Left kidney (tissue), 8 donors: Measurements from ENCODE around the gene TMEM91. TPM values are rescaled to one million over a fixed set of nuclear protein-coding genes. Genes with fewer than 3 reads are reported as not detected.
"Not testable (repeated sequence)": the region's sequence is repeated elsewhere in the genome, so short reads cannot be mapped to it uniquely, and the experiment has no call there.

Experiments used
- DNase-seq: peaks from one replicate; pipeline ENCODE4 v3.0.0-alpha.2; 2013
- long read RNA-seq, 8 donors: transcript quantifications; one replicate each; lab custom pipeline, GENCODE V29; 2026
- polyA plus RNA-seq: library from polyadenylated mRNA; unstranded; fragments of 120-200 nt; gene quantifications from one replicate; pipeline ENCODE4 v1.2.1, GENCODE V29; 2013; ENCODE audit not compliant: insufficient read length

The TMEM91 gene
- polyA plus RNA-seq = 19.5 TPM
- long read RNA-seq, donor 1, partial matches to known transcripts = 0 of 5 reads
- long read RNA-seq, donor 1, other reads (novel, unspliced or antisense) = 0 of 5 reads
- long read RNA-seq, donor 2, partial matches to known transcripts = 7 of 13 reads
- long read RNA-seq, donor 2, other reads (novel, unspliced or antisense) = 0 of 13 reads
- long read RNA-seq, donor 3, partial matches to known transcripts = 16 of 28 reads
- long read RNA-seq, donor 3, other reads (novel, unspliced or antisense) = 10 of 28 reads
- long read RNA-seq, donor 4 = 0 reads
- long read RNA-seq, donor 5, partial matches to known transcripts = 6 of 10 reads
- long read RNA-seq, donor 5, other reads (novel, unspliced or antisense) = 0 of 10 reads
- long read RNA-seq, donor 6, partial matches to known transcripts = 9 of 11 reads
- long read RNA-seq, donor 6, other reads (novel, unspliced or antisense) = 0 of 11 reads
- long read RNA-seq, donor 7, partial matches to known transcripts = 0 of 5 reads
- long read RNA-seq, donor 7, other reads (novel, unspliced or antisense) = 0 of 5 reads
- long read RNA-seq, donor 8, partial matches to known transcripts = 7 of 11 reads
- long read RNA-seq, donor 8, other reads (novel, unspliced or antisense) = 0 of 11 reads

DNA sequence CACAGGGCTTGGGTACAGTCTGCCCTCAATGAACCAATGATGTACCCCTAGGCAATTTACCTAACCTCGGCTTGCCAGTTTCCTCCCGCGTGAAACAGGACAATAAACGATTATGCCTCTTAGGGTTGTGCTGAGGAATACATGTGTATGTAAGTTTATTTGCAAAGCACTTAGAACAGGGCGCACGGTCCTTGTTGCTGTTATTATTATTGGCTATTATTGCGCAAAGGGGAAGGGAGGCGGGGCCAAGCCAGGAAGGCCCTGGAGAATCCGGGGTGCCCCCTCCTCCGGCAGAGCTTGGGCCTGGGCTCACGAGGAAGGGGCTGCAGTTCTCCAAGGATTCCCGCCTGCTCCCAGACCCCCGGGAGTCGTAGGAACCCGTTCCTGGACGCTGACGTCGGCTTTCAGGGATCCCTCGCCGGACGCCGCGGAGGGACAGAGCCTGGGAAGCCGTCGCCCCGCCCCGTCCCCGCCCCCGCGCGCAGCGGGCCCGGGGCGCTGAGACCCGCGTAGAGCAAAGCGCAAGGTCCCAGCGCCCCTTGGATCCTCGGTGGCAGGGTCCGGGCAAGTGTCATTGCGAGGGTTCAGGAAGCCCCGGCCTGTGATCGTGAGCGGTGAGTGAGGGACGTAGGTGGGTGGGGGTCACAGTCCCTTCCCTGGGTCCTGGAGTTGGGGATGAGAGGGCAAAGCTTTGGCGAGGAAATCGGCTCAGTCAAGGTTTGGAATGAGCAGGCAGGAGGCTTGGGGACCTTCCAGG, at the start of gene TMEM91:
TSS of gene TMEM91 (plus strand) at position 293 of the 757 bp plus-strand sequence. CDS start 1,777 bp downstream, outside the sequence.
- DNase-seq = peak; percentile 54

DNA sequence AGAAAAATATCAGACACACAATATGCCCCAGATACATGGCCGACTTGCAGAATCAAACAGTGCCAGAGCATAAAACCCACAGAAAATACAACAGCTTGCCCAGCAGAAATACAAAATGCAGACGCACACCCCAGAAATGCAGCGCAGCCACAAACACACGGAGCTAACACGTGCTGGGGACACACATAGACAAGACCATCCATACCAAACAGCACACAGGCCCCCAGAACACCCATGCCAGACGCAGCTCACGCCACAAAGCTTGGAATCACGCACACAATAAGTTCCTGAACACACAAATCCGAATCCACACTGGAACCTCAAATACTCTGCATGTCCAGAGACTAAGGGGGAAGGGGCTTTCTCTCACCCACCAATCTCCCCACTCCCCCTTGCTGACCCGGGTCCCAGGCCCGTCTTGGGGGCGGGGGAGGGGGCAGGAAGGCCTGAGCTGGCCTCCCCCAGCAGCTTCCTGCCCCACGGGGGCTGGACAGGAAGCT, 49.2 kb upstream of the TMEM91 start:
- no peak for DNase-seq

DNA sequence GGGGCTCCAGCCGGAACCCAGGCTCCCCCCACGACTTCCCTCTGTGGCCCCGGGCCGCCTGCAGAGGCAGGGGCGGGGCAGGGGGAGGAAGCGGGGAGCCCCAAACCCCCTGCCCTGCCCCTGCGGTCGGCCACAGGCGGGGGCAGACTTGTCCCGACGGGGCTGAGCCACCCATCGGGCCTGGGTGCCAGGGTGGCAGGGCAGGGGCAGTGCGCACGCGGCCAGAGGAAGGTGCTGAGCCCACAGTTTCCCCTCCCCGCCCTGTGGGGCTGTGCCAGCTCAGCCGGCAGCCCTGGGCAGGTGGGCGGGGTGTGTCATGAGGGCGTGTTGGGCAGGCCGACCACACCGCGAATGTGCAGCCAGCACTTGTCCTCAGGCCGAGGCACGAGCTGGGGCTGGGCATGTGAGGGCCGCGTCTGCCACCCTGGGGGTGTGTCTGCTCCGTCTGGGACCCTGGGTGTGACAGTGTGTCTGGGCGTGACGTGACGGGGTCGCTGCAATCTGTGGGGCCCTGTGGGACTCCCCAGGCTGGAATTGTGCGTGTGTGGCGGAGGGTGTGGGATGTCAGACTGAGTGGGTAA, 48.7 kb upstream of the TMEM91 start:
- no peak for DNase-seq

DNA sequence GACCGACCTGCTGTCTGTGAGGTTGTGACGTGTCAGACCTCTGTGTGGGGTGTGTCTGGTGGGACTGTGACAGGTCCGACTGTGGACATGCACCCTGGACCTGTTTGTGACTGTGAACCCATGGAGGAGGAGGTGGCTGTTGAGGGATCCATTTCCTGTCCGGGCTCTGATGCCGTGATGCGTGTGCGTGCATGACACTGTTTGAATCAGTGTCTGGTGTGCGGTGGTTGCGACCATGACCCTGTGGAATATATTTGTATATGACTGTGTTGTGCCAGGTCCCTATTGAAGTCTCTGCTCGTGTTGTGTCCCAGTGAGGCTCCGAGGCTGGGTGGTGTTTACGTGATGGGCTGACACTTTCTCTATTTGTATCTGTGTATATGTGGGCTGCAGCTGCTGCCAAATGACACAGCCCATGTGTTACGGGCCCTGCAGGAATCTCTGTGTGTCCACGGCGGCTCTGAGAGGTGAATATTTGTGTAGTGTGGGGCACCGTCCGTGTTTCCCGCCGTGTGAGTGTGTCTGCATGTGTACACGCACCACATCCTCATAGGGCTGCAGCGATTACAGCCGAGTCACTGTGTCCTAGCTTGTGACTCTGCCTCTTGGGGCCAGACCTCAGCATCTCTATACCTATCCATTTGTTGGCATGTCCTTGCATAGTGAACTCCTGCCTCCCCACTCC, 48.0 kb upstream of the TMEM91 start:
- no peak for DNase-seq

DNA sequence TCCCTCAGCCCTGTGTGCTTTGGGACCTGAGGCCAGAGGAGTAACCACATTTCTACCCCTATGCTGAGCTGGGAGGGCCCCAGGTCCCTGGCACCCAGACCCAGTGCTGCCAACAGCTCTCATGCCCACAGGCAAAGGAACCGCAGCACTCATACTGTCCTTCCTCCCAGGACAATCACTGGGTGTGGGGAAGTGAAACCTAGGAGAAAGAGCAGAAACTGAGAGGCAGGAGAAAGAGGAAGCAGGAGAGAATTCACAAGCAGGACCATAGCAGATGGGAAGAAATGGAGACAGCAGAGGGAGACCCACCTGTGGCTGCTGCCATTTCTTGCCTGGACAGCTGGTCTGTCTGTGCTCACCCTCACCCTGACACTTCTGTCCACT, 47.5 kb upstream of the TMEM91 start:
- DNase-seq = no peak

DNA sequence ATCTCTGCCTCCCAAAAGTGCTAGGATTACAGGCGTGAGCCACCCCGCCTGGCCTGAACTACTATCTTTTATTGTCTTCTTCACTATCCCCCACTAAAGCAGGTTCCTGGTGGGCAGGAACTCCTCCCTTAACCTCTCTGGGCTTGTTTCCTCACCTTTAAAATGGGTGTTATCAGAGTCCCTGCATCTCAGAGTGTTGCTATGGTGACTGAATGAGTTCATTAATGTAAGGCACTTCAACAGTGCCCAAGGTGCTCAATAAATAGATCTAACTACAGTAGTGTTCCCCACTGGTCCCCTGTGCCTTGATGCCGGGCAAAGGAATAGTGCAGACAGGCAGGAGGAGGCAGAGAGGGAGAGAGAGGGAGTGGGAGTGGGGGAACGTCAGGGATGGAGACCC, 45.9 kb upstream of the TMEM91 start:
- DNase-seq = no peak

DNA sequence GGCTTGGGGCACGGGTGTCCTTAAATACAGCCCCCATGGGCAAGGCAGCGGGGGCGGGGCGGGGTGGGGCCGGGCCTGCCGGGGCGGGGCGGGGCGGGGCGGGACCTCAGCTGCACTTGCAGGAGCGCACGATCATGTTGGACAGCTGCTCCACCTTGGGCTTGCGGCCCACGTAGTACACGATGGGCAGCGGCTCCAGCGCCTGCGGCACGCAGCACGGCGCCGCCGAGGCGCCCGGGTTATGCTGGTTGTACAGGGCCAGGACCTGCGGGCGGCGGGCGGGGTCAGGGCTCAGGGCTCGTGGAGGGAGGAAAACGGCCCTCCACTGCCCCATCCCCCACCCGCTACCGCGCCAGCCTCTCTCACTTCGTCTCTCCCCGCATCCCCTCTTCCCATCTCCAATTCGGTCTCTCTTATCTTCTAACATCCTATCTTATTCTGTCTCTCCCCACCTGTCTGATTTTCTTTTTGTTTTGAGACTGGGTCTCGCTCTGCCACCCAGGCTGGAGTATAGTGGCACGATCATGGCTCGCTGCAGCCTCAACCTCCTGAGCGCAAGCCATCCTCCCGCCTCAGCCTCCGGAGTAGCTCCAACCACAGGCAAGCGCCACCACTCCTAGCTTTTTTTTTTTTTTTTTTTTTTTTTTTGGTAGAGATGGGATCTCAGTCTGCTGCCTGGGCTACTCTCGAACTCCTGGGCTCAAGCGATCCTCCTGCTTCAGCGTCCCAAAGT, 45.2 kb upstream of the TMEM91 start:
- DNase-seq = no peak

DNA sequence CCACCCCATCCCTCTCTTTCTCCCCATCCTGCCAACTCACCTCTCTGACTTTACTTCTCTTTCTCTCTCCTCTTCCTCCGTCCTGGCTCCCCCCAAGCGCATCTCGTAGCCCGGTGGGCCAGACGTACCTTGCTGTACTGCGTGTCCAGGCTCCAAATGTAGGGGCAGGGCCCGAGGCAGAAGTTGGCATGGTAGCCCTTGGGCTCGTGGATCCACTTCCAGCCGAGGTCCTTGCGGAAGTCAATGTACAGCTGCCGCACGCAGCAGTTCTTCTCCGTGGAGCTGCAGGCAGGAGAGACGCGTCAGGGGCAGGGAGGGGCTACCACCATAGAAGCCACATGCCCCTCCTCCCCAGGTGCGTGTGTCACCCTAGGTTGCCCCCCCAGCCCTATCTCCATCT, 44.3 kb upstream of the TMEM91 start:
- no peak for DNase-seq

DNA sequence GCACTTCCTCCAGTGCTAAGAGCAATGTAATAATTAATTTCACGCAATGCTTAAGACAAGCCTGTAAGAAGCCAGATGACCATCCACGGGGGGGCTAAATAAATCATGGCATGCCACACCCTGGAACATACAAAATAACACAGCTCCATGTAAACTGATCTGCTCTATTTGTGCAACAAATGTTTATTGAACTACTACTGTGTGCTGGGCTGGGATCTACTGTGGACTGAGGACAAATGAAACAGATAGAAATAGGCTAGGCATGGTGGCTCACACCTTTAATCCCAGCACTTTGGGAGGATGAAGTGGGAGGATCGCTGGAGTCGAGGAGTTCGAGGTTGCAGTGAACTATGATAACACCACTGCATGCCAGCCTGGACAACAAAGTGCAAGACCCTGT, 43.9 kb upstream of the TMEM91 start:
- DNase-seq = no peak

DNA sequence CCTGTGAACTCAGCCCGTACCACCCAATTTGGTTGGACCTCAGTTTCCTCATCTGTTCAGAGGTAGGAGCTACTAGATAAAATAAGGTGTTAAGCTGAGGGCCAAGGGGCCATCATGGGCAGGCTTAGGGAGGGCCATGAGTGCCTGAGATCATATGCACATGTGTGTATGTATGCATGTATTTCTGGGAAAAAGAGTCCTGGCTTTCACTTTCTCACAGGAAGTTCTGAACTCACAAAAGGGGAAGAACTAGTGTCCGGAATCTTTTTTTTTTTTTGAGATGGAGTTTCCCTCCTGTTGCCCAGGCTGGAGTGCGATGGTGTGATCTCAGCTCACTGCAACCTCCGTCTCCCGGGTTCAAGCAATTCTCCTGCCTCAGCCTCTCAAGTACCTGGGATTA, 41.5 kb upstream of the TMEM91 start:
- no peak for DNase-seq

DNA sequence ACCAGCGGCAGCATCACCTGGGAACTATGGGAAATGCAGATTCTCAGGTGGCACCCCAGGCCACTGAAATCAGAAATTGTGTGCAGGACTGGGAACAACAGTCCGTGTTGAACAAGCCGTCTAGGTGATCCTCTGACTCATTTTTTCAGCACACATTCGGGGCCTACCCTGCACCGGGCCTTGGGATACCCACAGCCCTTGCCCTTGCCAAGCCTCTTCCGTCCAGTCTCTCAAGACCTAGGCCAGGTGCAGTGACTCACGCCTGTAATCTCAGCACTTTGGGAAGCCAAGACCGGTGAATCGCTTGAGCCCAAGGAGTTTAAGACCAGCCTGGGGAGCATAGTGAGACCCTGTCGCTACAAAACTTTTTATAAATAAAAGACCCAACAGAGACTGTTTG, 40.9 kb upstream of the TMEM91 start:
- no peak for DNase-seq

DNA sequence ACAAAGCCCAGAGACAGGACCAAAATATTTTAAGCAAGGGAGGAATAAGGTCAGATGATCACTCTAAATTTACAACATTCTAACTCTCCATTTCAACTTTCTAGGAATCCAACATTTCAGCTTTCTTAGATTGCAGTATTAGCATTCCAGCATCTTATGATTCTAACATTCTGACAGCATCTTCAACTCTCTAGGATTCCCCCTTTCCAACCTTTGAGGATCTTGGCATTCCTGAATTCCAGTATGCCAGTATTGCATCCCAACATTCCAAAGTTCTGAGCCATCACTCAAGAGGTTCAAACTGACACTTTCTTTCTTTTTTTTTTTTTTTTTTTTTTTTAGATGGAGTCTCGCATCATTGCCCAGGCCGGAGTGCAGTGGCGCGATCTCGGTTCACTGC, 36.4 kb upstream of the TMEM91 start:
- no peak for DNase-seq

DNA sequence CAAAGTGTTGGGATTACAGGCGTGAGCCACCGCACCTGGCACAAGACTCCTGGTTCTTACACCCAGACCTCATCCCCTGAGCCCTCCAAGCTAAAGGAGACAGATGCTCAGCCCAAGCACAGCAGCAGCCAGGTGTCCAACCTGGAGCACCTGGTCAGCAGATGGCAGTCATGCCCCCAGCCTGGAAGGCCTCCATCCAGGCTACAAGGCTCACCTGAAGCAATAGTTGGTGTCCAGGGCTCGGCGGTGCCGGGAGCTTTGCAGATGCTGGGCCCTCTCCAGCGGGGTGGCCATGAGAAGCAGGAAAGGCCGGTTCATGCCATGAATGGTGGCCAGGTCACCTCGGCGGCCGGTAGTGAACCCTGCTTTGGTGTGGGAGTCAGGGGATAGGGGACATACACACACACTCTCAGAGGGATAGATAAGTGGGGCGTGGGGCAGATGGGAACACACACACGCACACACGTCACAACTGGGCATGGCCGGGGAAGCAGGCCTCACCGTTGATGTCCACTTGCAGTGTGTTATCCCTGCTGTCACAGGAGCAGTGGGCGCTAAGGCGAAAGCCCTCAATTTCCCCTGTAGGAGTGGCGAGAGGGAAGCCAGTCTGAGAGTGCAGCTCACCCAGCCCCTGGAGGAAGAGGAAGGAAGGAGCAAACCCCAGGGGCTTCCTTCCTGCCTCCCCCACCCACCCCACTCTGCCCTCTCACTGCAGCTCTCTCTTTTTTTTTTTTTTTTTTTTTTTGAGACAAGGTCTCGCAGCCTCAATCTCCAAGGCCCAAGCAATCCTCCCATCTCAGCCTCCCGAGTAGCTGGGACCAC, 34.5 kb upstream of the TMEM91 start:
- no peak for DNase-seq

DNA sequence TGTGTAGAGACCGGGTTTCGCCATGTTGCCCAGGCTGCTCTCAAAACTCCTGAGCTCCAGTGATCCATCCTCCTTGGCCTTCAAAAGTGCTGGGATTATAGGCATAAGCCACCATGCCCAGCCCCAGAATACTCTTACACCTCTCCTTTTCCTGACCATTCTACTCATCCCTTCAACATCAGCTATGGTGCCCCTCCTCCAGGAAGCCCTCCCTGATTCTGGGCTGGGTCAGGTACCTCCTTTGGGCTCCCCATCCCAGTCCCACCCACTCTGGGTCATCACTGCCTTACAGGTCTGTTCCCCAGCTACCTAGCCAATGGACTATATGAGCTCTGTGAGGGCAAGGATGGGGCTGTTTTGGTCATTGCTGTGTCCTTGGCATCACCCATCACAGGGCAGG, 32.2 kb upstream of the TMEM91 start:
- no peak for DNase-seq

DNA sequence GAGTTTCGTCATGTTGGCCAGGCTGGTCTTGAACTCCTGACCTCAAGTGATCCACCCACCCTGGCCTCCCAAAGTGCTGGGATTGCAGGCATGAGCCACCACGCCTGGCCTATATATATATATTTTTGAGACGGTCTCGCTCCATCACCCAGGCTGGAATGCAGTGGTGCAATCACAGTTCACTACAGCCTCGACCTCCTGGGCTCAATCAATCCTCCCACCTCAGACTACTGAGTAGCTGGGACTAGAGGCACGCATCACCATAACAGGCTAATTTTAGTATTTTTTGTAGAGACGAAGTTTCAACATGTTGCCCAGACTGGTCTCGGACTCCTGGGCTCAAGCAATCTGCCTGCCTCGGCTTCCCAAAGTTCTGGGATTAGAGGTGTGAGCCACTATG, 29.4 kb upstream of the TMEM91 start:
- DNase-seq = not testable (repeated sequence)

DNA sequence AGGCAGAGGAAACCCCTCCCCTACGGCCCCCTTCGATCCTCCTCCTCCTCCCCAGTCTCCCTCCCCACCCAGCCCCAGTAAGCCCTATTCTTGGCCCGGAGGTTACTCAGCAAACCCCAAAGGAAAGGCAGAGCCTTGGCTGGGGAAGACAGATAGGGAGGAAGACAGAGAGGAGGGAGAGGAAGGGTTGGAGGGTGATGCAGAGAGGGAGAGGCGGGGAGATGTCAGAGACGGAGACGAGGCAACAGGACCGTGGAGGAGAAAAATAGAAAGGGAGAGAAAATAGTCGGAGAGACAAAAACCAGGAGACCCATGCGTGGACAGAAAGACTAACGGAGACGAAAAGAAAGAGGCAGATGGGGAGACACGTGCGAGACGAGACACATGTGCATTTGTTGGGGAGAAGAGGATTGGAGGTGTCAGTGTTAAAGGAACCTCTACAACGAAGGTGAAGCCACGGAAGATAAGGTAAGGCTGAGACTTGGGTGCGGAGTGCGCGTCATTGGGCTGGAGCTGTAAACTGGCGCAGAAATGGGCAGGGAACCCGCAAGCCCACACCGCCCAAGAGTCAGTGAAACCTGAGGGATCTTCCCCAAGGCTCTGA, 25.5 kb upstream of the TMEM91 start:
- no peak for DNase-seq

DNA sequence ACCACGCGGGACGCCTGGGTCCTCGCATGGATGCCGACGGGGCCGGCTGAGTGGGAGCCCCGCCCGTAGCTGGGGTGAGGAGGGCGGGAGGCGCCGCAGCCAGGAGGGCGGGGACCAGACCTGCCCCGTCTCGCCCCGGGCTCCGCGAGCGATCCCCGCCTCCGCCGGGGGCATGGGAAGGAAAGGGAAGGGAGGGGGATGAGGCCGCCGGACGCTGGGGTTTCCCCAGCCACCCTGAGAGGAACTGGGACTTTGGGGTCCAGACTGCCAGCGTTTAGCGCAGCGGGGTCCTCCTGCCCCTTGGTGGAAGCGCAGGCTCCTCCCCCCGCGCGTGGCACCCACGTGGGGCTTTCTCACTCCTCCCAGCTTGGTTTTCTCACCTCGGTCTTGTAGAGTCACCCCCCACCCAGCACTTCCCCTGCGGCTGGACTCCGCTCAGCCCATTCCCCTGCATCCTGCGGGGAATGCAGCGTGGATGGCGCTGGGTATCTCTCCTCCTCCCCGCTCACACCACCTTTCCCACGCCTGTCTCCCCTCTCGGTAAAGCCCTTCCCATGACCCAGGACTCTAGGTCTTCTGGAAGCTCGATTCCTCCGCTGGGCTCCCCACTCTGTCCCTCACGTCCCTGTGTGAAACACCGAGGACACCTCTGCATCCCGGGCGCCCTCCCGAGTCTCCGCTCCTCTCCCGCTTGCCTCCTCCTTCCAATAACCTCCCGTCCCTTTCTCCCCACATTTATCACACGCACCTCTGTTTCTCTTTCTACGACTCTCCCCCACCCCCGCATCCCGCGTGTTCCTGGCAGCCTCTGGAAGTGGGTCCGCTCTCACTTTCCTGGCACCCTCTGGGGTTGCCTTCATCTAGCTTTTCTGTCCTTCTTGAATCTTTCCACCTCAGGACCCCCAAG, 24.7 kb upstream of the TMEM91 start:
- DNase-seq = no peak

DNA sequence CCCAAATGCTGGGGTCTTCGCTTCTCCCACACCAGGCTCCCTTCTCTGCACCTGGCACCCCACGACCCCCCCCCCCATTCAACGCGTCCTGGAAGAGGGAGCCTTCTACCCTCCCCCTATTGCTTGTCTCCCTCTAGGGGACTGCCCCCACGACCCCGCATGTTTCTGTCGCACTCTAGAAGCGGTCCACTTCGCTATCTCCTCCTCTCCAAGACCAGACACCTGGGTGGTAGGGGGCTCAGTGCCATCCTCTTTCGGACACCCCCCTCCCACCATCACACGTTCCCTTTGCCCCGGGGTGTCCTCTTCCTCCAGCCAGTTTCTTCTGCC, 24.1 kb upstream of the TMEM91 start:
- DNase-seq = no peak
